CD8-positive, alpha-beta memory T cell (primary cell): ENCODE measurements around the gene UCKL1. TPM values are rescaled to one million over a fixed set of nuclear protein-coding genes. Genes with fewer than 3 reads are reported as not detected.

Experiments
- CTCF ChIA-PET: fragments of 350-600 bp; sonication (Branson Sonifier 250); formaldehyde crosslinking; loops from one replicate; lab custom pipeline; 2021; ENCODE audit warnings: antibody characterized with exemption; lab: Charles Lee
- POLR2A ChIA-PET: fragments of 350-600 bp; sonication (Branson Sonifier 250); formaldehyde crosslinking; loops from one replicate; lab custom pipeline; 2021; ENCODE audit warnings: antibody characterized with exemption; lab: Charles Lee
- DNase-seq, 5 donors: peaks; one replicate each; pipeline versions ENCODE4 v3.0.0 to v3.0.0-alpha.2; 2020 to 2022; ENCODE audit warnings: mixed read lengths in 1 of 5
- H3K27ac ChIP-seq: one replicate; pipeline ENCODE4 v1.7.0; 2013; ENCODE audit warnings: low read depth, mild to moderate bottlenecking, low read length, moderate library complexity
- H3K27me3 ChIP-seq: 2 replicates; pipeline ENCODE4 v1.7.0; 2013; ENCODE audit warnings: low read length, mild to moderate bottlenecking; ENCODE audit not compliant: insufficient read depth, poor library complexity, severe bottlenecking
- H3K36me3 ChIP-seq: 2 replicates; pipeline ENCODE4 v1.7.0; 2013; ENCODE audit warnings: mild to moderate bottlenecking, low read length, moderate library complexity; ENCODE audit not compliant: insufficient read depth
- H3K4me1 ChIP-seq: 2 replicates; pipeline ENCODE4 v1.7.0; 2013; ENCODE audit warnings: mild to moderate bottlenecking, low read length, moderate library complexity; ENCODE audit not compliant: insufficient read depth
- H3K4me3 ChIP-seq: 2 replicates; pipeline ENCODE4 v1.7.0; 2013; ENCODE audit warnings: mild to moderate bottlenecking, low read length
- H3K9me3 ChIP-seq: 2 replicates; pipeline ENCODE4 v1.7.0; 2013; ENCODE audit warnings: mild to moderate bottlenecking, low read length
- H3K27ac Mint-ChIP-seq, 8 donors: one replicate each; pipeline ENCODE4 v1.8.0; 2020 to 2021; ENCODE audit warnings: mixed read lengths in 8 of 8, mild to moderate bottlenecking in 6 of 8, inconsistent platforms in 3 of 8, moderate library complexity in 3 of 8
- H3K27me3 Mint-ChIP-seq, 2 donors: one replicate each; pipeline ENCODE4 v1.8.0; 2020 to 2021; ENCODE audit warnings: mixed read lengths in 2 of 2, mild to moderate bottlenecking in 1 of 2, moderate library complexity in 1 of 2
- H3K36me3 Mint-ChIP-seq, 3 donors: one replicate each; pipeline ENCODE4 v1.8.0; 2020 to 2021; ENCODE audit warnings: mixed read lengths in 3 of 3, inconsistent platforms in 1 of 3, mild to moderate bottlenecking in 1 of 3
- H3K4me1 Mint-ChIP-seq, 3 donors: one replicate each; pipeline ENCODE4 v1.8.0; 2020 to 2021; ENCODE audit warnings: mixed read lengths in 3 of 3, inconsistent platforms in 1 of 3, mild to moderate bottlenecking in 1 of 3
- H3K4me3 Mint-ChIP-seq, 7 donors: one replicate each; pipeline ENCODE4 v1.8.0; 2020 to 2021; ENCODE audit warnings: mixed read lengths in 7 of 7, mild to moderate bottlenecking in 6 of 7, moderate library complexity in 4 of 7, inconsistent platforms in 2 of 7
- H3K9me3 Mint-ChIP-seq, 5 donors: one replicate each; pipeline ENCODE4 v1.8.0; 2020 to 2022; ENCODE audit warnings: mixed read lengths in 5 of 5, mild to moderate bottlenecking in 3 of 5, moderate library complexity in 2 of 5, inconsistent platforms in 1 of 5
- polyA plus RNA-seq: library from polyadenylated mRNA; unstranded; fragments of 300-500 nt; fragmentation: Illumina TruSeq; gene quantifications from one replicate; pipeline ENCODE4 v1.2.3, GENCODE V29; 2021
- total RNA-seq, 2 experiments: library from RNA; stranded (reverse); gene quantifications; one replicate each; pipeline ENCODE4 v1.2.3, GENCODE V29; 2021

The UCKL1 gene
- total and polyA plus RNA-seq, 3 experiments from 2014 or later, result 34.5 to 36.2 (median 35.7) TPM

GRCh38 chr20:63892402-63892801, 63.8 kb downstream of the UCKL1 start:
- POLR2A ChIA-PET, result no interaction called here
- H3K27me3 Mint-ChIP-seq, result no peaks in the 10 kb centered on the region
- peaks cover 0 to 48% (median 3%) of the 10 kb centered on the region in 3 donors for H3K36me3 Mint-ChIP-seq

DNA sequence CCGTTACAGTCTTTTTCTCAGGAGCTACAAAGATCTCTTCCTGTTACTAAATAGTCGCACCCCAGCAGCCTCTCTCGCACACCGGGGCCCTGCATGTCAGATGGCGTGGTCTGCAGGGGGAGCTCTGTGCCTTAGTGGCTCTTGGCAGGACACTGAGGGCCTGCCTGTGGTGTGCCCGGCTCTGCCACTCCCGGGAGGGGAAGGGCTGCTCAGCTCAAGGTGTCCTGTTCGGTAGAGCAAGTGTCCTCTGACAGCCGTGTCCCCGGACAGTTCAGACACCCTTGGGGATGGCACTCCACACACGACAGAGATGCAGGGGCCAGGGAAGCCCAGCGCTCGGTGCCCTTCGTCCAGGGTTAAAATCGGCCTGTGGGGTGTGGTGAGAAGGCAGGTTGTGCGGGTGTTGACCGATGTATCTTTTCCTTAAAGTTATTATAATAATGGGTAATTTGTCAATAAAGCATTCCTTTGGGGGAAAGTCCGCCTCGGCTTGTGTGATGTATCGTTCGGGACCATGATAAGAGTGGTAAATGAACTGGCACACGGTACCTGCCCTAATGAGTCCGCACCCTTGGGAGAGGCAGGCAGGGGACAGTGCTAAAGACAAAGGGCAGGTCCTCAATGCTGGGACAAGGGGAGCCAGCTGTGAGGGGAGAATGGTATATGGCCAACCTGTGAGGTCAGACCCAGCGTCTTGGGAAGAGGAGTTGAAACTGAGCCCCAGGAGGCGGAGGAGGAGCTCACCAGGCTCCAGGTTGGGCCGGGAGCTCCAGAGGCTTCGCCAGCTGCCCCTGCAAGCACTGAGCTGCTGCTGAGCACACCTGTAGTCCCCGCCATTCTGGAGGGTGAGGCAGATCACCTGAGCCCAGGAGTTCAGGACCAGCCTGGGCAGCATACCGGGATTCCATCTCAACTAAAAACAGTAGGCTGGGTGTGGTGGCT, 64.9 kb downstream of the UCKL1 start:
- H3K27me3 Mint-ChIP-seq, result no peaks in the 10 kb centered on the region
- H3K27ac Mint-ChIP-seq, result peak overlapping the region in 3 of 8 donors; percentile 5 to 58 (median 53)
- Histone ChIP-seq H3K4me1 (peaks cover 10% of the 10 kb centered on the region), H3K4me3 (no peak overlapping the region), H3K36me3 (peaks cover 13% of the 10 kb centered on the region), H3K27me3 (no peaks in the 10 kb centered on the region), H3K9me3 (no peaks in the 10 kb centered on the region), H3K27ac (no peak overlapping the region)
- H3K4me1 Mint-ChIP-seq, result peaks cover 11 to 17% (median 13%) of the 10 kb centered on the region in 3 donors
- ChIA-PET CTCF (interaction anchor here (1.4 to 2.5 kb wide), 3 partner anchors 26 to 89 kb away, joined by 3 to 14 read pairs (median 4); partner anchors contain the start of genes PRPF6 and TPD52L2), POLR2A (no interaction called here)
- no peaks in the 10 kb centered on the region for H3K9me3 Mint-ChIP-seq
- H3K36me3 Mint-ChIP-seq, result peaks cover 0 to 50% (median 5%) of the 10 kb centered on the region in 3 donors
- H3K4me3 Mint-ChIP-seq, result peak overlapping the region in 1 of 7 donors; percentile 22
- DNase-seq, result no peak

More at GRCh38 chr20:63892402-63892801, 63.8 kb downstream of the UCKL1 start:
- Histone ChIP-seq H3K36me3 (peaks cover 13% of the 10 kb centered on the region), H3K4me1 (peaks cover 21% of the 10 kb centered on the region), H3K27ac (no peak overlapping the region), H3K9me3 (no peaks in the 10 kb centered on the region), H3K27me3 (no peaks in the 10 kb centered on the region), H3K4me3 (no peak overlapping the region)
- CTCF ChIA-PET, result interaction anchor here (1.4 to 2.5 kb wide), 3 partner anchors 28 to 88 kb away, joined by 3 to 14 read pairs (median 4); partner anchors contain the start of genes PRPF6 and TPD52L2
- Mint-ChIP-seq H3K4me3 (peak overlapping the region in 2 of 7 donors; percentile 55 to 86), H3K4me1 (peaks cover 18 to 26% (median 23%) of the 10 kb centered on the region in 3 donors), H3K9me3 (no peaks in the 10 kb centered on the region), H3K27ac (peak overlapping the region in 3 of 8 donors; percentile 17 to 60 (median 40))
- DNase-seq, result no peak

DNA sequence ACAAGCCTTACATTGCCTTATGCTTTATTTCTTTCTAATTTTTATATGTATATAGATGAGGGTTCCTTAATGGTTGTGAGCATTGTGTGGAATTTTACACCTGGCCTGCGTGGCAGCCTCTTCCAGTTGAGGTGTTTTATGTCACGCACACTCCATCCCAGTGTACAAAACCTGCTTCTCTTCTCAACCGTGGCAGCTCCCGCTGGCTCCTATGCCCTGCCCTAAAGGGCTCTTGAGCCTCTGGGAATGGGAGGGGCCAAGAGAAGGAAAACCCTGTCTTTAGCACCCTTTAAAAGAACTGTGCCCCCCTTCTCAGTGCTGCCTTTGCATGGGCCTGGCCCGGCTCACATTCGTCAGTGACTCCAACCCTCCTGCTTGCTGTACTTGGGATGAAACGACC, 65.6 kb downstream of the UCKL1 start:
- Mint-ChIP-seq H3K36me3 (peaks cover 0 to 47% (median 5%) of the 10 kb centered on the region in 3 donors), H3K9me3 (no peaks in the 10 kb centered on the region), H3K27me3 (no peaks in the 10 kb centered on the region), H3K4me3 (no peak overlapping the region), H3K27ac (peak overlapping the region in 1 of 8 donors; percentile 36), H3K4me1 (peaks cover 4 to 9% (median 6%) of the 10 kb centered on the region in 3 donors)
- H3K4me1 ChIP-seq, result peaks cover 6% of the 10 kb centered on the region
- POLR2A ChIA-PET, result no interaction called here
- H3K4me3 ChIP-seq, result no peak overlapping the region
- H3K27ac ChIP-seq, result no peak overlapping the region
- DNase-seq, result no peak
- H3K27me3 ChIP-seq, result no peaks in the 10 kb centered on the region
- CTCF ChIA-PET, result interaction anchor here (1.6 to 2.5 kb wide), 2 partner anchors 26 to 83 kb away, joined by 4 to 14 read pairs; partner anchors contain the start of gene TPD52L2
- H3K9me3 ChIP-seq, result no peaks in the 10 kb centered on the region
- H3K36me3 ChIP-seq, result peaks cover 13% of the 10 kb centered on the region

DNA sequence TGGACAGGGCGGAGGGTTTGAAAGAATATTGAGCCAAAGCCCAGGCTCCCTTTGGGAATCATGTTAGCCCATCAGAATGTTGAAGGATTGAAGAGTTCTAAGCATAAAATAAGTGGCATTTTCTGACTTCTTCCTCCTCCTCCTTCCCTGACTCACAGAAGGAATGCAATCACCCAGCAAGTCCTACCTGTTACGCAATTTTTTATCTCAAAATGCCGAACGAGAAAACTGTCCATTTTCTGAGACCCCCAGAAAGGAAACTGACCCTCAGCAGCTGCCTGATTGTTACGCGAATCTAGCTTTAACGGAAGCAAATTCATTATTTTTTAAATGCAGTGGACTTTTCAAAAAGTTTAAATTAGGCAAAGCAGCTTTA, 66.0 kb downstream of the UCKL1 start:
- Histone ChIP-seq H3K4me1 (peaks cover 6% of the 10 kb centered on the region), H3K27me3 (no peaks in the 10 kb centered on the region), H3K4me3 (no peak overlapping the region), H3K36me3 (peaks cover 17% of the 10 kb centered on the region), H3K9me3 (no peaks in the 10 kb centered on the region), H3K27ac (no peak overlapping the region)
- ChIA-PET CTCF (no interaction called here), POLR2A (no interaction called here)
- H3K36me3 Mint-ChIP-seq, result peaks cover 0 to 47% (median 5%) of the 10 kb centered on the region in 3 donors
- no peaks in the 10 kb centered on the region for H3K9me3 Mint-ChIP-seq
- H3K4me3 Mint-ChIP-seq, result no peak overlapping the region
- H3K27me3 Mint-ChIP-seq, result no peaks in the 10 kb centered on the region
- H3K4me1 Mint-ChIP-seq, result peaks cover 4 to 9% (median 5%) of the 10 kb centered on the region in 3 donors
- no peak for DNase-seq
- H3K27ac Mint-ChIP-seq, result no peak overlapping the region

Other genes starting within 250 kb of the UCKL1 start
- 10 to 100 TPM; 63.7 to 72.8 TPM for gene ARFRP1, start 248.4 kb downstream of the UCKL1 start, total RNA-seq
- gene ARFRP1, start 248.4 kb downstream of the UCKL1 start, polyA plus RNA-seq, result 73.9 TPM
- gene ZGPAT, start 248.4 kb downstream of the UCKL1 start, total RNA-seq, result 10 to 100 TPM; 29.7 to 29.9 TPM
- gene ZGPAT, start 248.4 kb downstream of the UCKL1 start, polyA plus RNA-seq, result 77.5 TPM
- gene LIME1, start 219.8 kb downstream of the UCKL1 start, total RNA-seq, result 10 to 100 TPM; 18.4 to 19.6 TPM
- 366 TPM for gene LIME1, start 219.8 kb downstream of the UCKL1 start, polyA plus RNA-seq
- 10 to 100 TPM; 37.5 to 40.6 TPM for gene SLC2A4RG, start 216.6 kb downstream of the UCKL1 start, total RNA-seq
- gene SLC2A4RG, start 216.6 kb downstream of the UCKL1 start, polyA plus RNA-seq, result 7.8 TPM
- gene ZBTB46, start 125.2 kb downstream of the UCKL1 start, total RNA-seq, result under 1 TPM; 0.31 to 0.39 TPM
- 0.08 TPM for gene ZBTB46, start 125.2 kb downstream of the UCKL1 start, polyA plus RNA-seq
- not detected for gene ABHD16B, start 94.9 kb downstream of the UCKL1 start, total RNA-seq
- not detected for gene ABHD16B, start 94.9 kb downstream of the UCKL1 start, polyA plus RNA-seq
- 10 to 100 TPM; 60.0 to 64.4 TPM for gene TPD52L2, start 91.1 kb downstream of the UCKL1 start, total RNA-seq
- 72.1 TPM for gene TPD52L2, start 91.1 kb downstream of the UCKL1 start, polyA plus RNA-seq
- 10 to 100 TPM; 38.9 to 40.9 TPM for gene DNAJC5, start 61.3 kb downstream of the UCKL1 start, total RNA-seq
- gene DNAJC5, start 61.3 kb downstream of the UCKL1 start, polyA plus RNA-seq, result 8.3 TPM
- gene ZNF512B, start 13.5 kb upstream of the UCKL1 start, total RNA-seq, result 10 to 100 TPM; 11.5 to 12.1 TPM
- gene ZNF512B, start 13.5 kb upstream of the UCKL1 start, polyA plus RNA-seq, result 1.0 TPM
- gene SAMD10, start 23.2 kb upstream of the UCKL1 start, total RNA-seq, result 10 to 100 TPM; 19.3 to 24.5 TPM
- gene SAMD10, start 23.2 kb upstream of the UCKL1 start, polyA plus RNA-seq, result 15.6 TPM
- 10 to 100 TPM; 76.2 to 78.3 TPM for gene PRPF6, start 24.7 kb upstream of the UCKL1 start, total RNA-seq
- 97.1 TPM for gene PRPF6, start 24.7 kb upstream of the UCKL1 start, polyA plus RNA-seq
- gene C20orf204, start 79.8 kb upstream of the UCKL1 start, total RNA-seq, result 1 to 10 TPM; 2.4 to 2.7 TPM
- gene C20orf204, start 79.8 kb upstream of the UCKL1 start, polyA plus RNA-seq, result 0.40 TPM
- not detected for gene SOX18, start 93.2 kb upstream of the UCKL1 start, total RNA-seq
- not detected for gene SOX18, start 93.2 kb upstream of the UCKL1 start, polyA plus RNA-seq
- gene TCEA2, start 106.8 kb upstream of the UCKL1 start, total RNA-seq, result 10 to 100 TPM; 24.2 to 24.5 TPM
- 30.9 TPM for gene TCEA2, start 106.8 kb upstream of the UCKL1 start, polyA plus RNA-seq
- gene RGS19, start 123.1 kb upstream of the UCKL1 start, total RNA-seq, result 10 to 100 TPM; 35.3 to 36.9 TPM
- 120 TPM for gene RGS19, start 123.1 kb upstream of the UCKL1 start, polyA plus RNA-seq
- gene OPRL1, start 123.7 kb upstream of the UCKL1 start, total RNA-seq, result under 1 TPM; 0.38 to 0.44 TPM
- gene OPRL1, start 123.7 kb upstream of the UCKL1 start, polyA plus RNA-seq, result 0.49 TPM
- under 1 TPM; 0.29 to 0.39 TPM for gene LKAAEAR1, start 128.0 kb upstream of the UCKL1 start, total RNA-seq
- gene LKAAEAR1, start 128.0 kb upstream of the UCKL1 start, polyA plus RNA-seq, result 1.2 TPM
- gene NPBWR2, start 151.1 kb upstream of the UCKL1 start, total RNA-seq, result not detected
- gene NPBWR2, start 151.1 kb upstream of the UCKL1 start, polyA plus RNA-seq, result not detected
- gene MYT1, start 208.0 kb upstream of the UCKL1 start, total RNA-seq, result under 1 TPM in 1 of 2 experiments, not detected in 1; 0.07 TPM
- gene MYT1, start 208.0 kb upstream of the UCKL1 start, polyA plus RNA-seq, result not detected